Ovary (tissue), 3 donors: ENCODE results near the gene DPF3.

Experiments
- CTCF ChIP-seq, 3 donors: fragments of 450-650 bp in 2 of 3; fragments of 200-600 bp in 1 of 3; IDR thresholded peaks; one replicate each; pipeline versions ENCODE4 v1.5.1 to v1.8.0; 2016 to 2022; ENCODE audit warnings: antibody characterized with exemption in 3 of 3, mild to moderate bottlenecking in 1 of 3
- EP300 ChIP-seq: sonication (generic); formaldehyde crosslinking; IDR thresholded peaks from one replicate; pipeline ENCODE4 v1.6.1; 2017; ENCODE audit warnings: antibody characterized with exemption
- donor health status: DM: no; HTN: no; CAD: no.

- TF ChIP-seq CTCF (IDR thresholded peaks at IDR 0.05) (no peak), EP300 (no peak)
These were observed 25.4 kb downstream of the DPF3 start for GRCh38 chr14:72868500-72868899.
